Measurements from ENCODE around the gene MFAP4. TPM values are rescaled to one million over a fixed set of nuclear protein-coding genes. Genes with fewer than 3 reads are reported as not detected.

MFAP4 gene
- total RNA-seq, 1 experiment from 2014 or later: 0.52 TPM

DNA sequence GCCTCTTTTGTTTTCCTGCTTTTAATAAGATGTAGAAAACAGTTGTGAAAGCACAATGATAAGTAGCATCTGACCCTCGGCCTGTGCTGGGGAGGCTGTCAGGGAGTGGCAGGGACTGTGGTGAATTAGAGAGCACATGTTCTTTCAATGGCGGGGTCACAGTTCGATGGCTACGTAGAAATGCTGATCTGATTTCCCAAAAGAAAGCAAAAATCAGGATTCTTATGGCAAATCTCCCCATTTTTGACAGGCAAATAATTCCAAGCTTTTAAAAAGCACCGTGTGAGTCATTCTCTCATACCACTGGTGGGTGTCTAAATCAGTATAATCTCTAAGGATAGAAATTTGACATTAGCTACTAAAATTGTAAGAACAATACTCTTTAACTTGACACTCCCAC is 12.9 kb downstream of the MFAP4 start:
- ChIA-PET POLR2A (no interaction called here), RAD21 (ENCODE audit: low non-redundant PET in 1 of 2, low total read pairs in 2 of 2, uncharacterized antibody in 2 of 2, unreplicated experiment in 2 of 2) (no interaction called here), CTCF (interaction anchor here (1.1 kb wide), 1 partner anchor 11 kb away, joined by 3 read pairs; the partner anchor contains the start of gene B9D1)
- H3K9me3 ChIP-seq (ENCODE audit: control insufficient read depth in 1 of 2, insufficient read depth in 1 of 2, low read depth in 1 of 2, low read length in 2 of 2): no peaks in the 10 kb centered on the region
- ATAC-seq (no peak), DNase-seq (ENCODE audit: low read depth, low spot score) (no peak)
- no peaks in the 10 kb centered on the region for H4K20me1 ChIP-seq (ENCODE audit: insufficient read depth)
- TF ChIP-seq, protein P1, sequence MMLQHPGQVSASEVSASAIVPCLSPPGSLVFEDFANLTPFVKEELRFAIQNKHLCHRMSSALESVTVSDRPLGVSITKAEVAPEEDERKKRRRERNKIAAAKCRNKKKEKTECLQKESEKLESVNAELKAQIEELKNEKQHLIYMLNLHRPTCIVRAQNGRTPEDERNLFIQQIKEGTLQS (IDR thresholded peaks at IDR 0.05): no peak
- TF ChIP-seq YY1 (IDR thresholded peaks at IDR 0.05; ENCODE audit: extremely low read depth, insufficient replicate concordance, low read depth, low read length) (no peak), EZH2 (IDR thresholded peaks at IDR 0.05) (no peak), SRF (IDR thresholded peaks at IDR 0.05; ENCODE audit: low read depth) (no peak), EZH2phosphoT487 (IDR thresholded peaks at IDR 0.05; ENCODE audit: borderline replicate concordance) (no peak), JUND (IDR thresholded peaks at IDR 0.05) (no peak), CBX3 (IDR thresholded peaks at IDR 0.05; ENCODE audit: low read depth) (no peak), ELF1 (IDR thresholded peaks at IDR 0.05; ENCODE audit: borderline replicate concordance, low read depth) (no peak), FOSL1 (IDR thresholded peaks at IDR 0.05; ENCODE audit: low read depth) (no peak), ZNF274 (IDR thresholded peaks at IDR 0.05; ENCODE audit: low read depth, low read length) (no peak), SP1 (IDR thresholded peaks at IDR 0.05; ENCODE audit: low read depth) (no peak), SIN3A (IDR thresholded peaks at IDR 0.05; ENCODE audit: low read depth) (no peak), CEBPB (IDR thresholded peaks at IDR 0.05; ENCODE audit: low read depth) (no peak), ZFX (IDR thresholded peaks at IDR 0.05) (no peak), RAD21 (IDR thresholded peaks at IDR 0.05; ENCODE audit: low read depth) (no peak)
- TF ChIP-seq, protein P2, sequence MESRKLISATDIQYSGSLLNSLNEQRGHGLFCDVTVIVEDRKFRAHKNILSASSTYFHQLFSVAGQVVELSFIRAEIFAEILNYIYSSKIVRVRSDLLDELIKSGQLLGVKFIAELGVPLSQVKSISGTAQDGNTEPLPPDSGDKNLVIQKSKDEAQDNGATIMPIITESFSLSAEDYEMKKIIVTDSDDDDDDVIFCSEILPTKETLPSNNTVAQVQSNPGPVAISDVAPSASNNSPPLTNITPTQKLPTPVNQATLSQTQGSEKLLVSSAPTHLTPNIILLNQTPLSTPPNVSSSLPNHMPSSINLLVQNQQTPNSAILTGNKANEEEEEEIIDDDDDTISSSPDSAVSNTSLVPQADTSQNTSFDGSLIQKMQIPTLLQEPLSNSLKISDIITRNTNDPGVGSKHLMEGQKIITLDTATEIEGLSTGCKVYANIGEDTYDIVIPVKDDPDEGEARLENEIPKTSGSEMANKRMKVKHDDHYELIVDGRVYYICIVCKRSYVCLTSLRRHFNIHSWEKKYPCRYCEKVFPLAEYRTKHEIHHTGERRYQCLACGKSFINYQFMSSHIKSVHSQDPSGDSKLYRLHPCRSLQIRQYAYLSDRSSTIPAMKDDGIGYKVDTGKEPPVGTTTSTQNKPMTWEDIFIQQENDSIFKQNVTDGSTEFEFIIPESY (IDR thresholded peaks at IDR 0.05; ENCODE audit: extremely low read depth, insufficient replicate concordance, low read length): no peak
- no peaks in the 10 kb centered on the region for H3K36me3 ChIP-seq (ENCODE audit: control insufficient read depth in 1 of 2, insufficient read depth in 2 of 2, low read length in 2 of 2)
- H3K9ac ChIP-seq (ENCODE audit: low read length): no peak overlapping the region
- intact Hi-C loops (cut with micrococcal nuclease): no loop called here
- peaks cover 6 to 25% of the 10 kb centered on the region in 2 experiments; a peak in 3 of 4 replicates for H3K4me1 ChIP-seq (ENCODE audit: control insufficient read depth in 1 of 2, insufficient read depth in 2 of 2, low read length in 2 of 2)
- H3K9me2 ChIP-seq (ENCODE audit: insufficient read depth): no peaks in the 10 kb centered on the region
- H3K79me2 ChIP-seq (ENCODE audit: insufficient read depth, low read length): peaks cover 7% of the 10 kb centered on the region
- H2AFZ ChIP-seq (ENCODE audit: low read depth, low read length, poor library complexity, severe bottlenecking): no peak overlapping the region
- no TSS peak for BruUV-seq (replicated peaks)
- H3K4me3 ChIP-seq (replicated peaks in 1 of 2; ENCODE audit: low read depth in 1 of 2, low read length in 2 of 2): no peak overlapping the region
- no peaks in the 10 kb centered on the region for H3K27me3 ChIP-seq (ENCODE audit: insufficient read depth, low read length)
- H3K4me2 ChIP-seq (ENCODE audit: low read length): no peak overlapping the region
- no peak overlapping the region for H3K27ac ChIP-seq (ENCODE audit: low read depth, low read length)
